ENCODE results near the gene SP4.
"Not testable (repeated sequence)": the region's sequence is repeated elsewhere in the genome, so short reads cannot be mapped to it uniquely, and the experiment has no call there.

The SP4 gene

GRCh38 chr7:21495731-21496130 is 67.8 kb downstream of the SP4 start:
- no peaks in the 10 kb centered on the region for H3K4me1 ChIP-seq (ENCODE audit: insufficient read depth, low read length)
- H3K9me3 ChIP-seq (ENCODE audit: insufficient read depth, low read depth, low read length) = peaks cover 32% of the 10 kb centered on the region
- H3K36me3 ChIP-seq (ENCODE audit: insufficient read depth, low read depth, low read length) = peaks cover 52% of the 10 kb centered on the region
- no peak overlapping the region for H3K4me3 ChIP-seq (ENCODE audit: low read length)
- no peak overlapping the region for H3K9ac ChIP-seq (ENCODE audit: low read depth, low read length)
- H3K27ac ChIP-seq (ENCODE audit: low read length) = no peak overlapping the region
- no peaks in the 10 kb centered on the region for H3K27me3 ChIP-seq (ENCODE audit: insufficient read depth, low read length)

- Histone ChIP-seq H3K36me3 (ENCODE audit: insufficient read depth, low read depth, low read length) (peaks cover 42% of the 10 kb centered on the region; the same call in 1 of the 2 replicates), H3K4me1 (ENCODE audit: insufficient read depth, low read length) (no peaks in the 10 kb centered on the region), H3K9me3 (ENCODE audit: insufficient read depth, low read depth, low read length) (peaks cover 25% of the 10 kb centered on the region), H3K27me3 (ENCODE audit: insufficient read depth, low read length) (no peaks in the 10 kb centered on the region), H3K27ac (ENCODE audit: low read length) (no peak overlapping the region), H3K4me3 (ENCODE audit: low read length) (no peak overlapping the region), H3K9ac (ENCODE audit: low read depth, low read length) (no peak overlapping the region)
Observed at GRCh38 chr7:21497072-21497471, 69.2 kb downstream of the SP4 start.

GRCh38 chr7:21500117-21500832 is 72.4 kb downstream of the SP4 start:
- Histone ChIP-seq H3K4me3 (ENCODE audit: low read length) (no peak overlapping the region), H3K4me1 (ENCODE audit: insufficient read depth, low read length) (no peaks in the 10 kb centered on the region)

GRCh38 chr7:21504021-21504420 is 76.1 kb downstream of the SP4 start:
- Histone ChIP-seq H3K4me1 (ENCODE audit: insufficient read depth, low read length) (no peaks in the 10 kb centered on the region), H3K27ac (ENCODE audit: low read length) (no peak overlapping the region), H3K9ac (ENCODE audit: low read depth, low read length) (no peak overlapping the region), H3K36me3 (ENCODE audit: insufficient read depth, low read depth, low read length) (peaks cover 11% of the 10 kb centered on the region; the same call in 1 of the 2 replicates), H3K27me3 (ENCODE audit: insufficient read depth, low read length) (no peaks in the 10 kb centered on the region), H3K4me3 (ENCODE audit: low read length) (no peak overlapping the region), H3K9me3 (ENCODE audit: insufficient read depth, low read depth, low read length) (peaks cover 3% of the 10 kb centered on the region; the same call in 1 of the 2 replicates)

More at GRCh38 chr7:21500117-21500832, 72.4 kb downstream of the SP4 start:
- peaks cover 19% of the 10 kb centered on the region; the same call in 1 of the 2 replicates for H3K36me3 ChIP-seq (ENCODE audit: insufficient read depth, low read depth, low read length)
- H3K9ac ChIP-seq (ENCODE audit: low read depth, low read length) = no peak overlapping the region
- no peak overlapping the region for H3K27ac ChIP-seq (ENCODE audit: low read length)
- peaks cover 10% of the 10 kb centered on the region; the same call in 1 of the 2 replicates for H3K9me3 ChIP-seq (ENCODE audit: insufficient read depth, low read depth, low read length)
- no peaks in the 10 kb centered on the region for H3K27me3 ChIP-seq (ENCODE audit: insufficient read depth, low read length)

- Histone ChIP-seq H3K9me3 (ENCODE audit: insufficient read depth, low read depth, low read length) (peaks cover 3% of the 10 kb centered on the region; the same call in 1 of the 2 replicates), H3K9ac (ENCODE audit: low read depth, low read length) (no peak overlapping the region), H3K4me1 (ENCODE audit: insufficient read depth, low read length) (no peaks in the 10 kb centered on the region), H3K27me3 (ENCODE audit: insufficient read depth, low read length) (no peaks in the 10 kb centered on the region), H3K36me3 (ENCODE audit: insufficient read depth, low read depth, low read length) (peaks cover 28% of the 10 kb centered on the region), H3K4me3 (ENCODE audit: low read length) (no peak overlapping the region), H3K27ac (ENCODE audit: low read length) (no peak overlapping the region)
Observed at GRCh38 chr7:21507627-21508343, 79.9 kb downstream of the SP4 start.

GRCh38 chr7:21508538-21508937 is 80.7 kb downstream of the SP4 start:
- Histone ChIP-seq H3K36me3 (ENCODE audit: insufficient read depth, low read depth, low read length) (peaks cover 30% of the 10 kb centered on the region), H3K27ac (ENCODE audit: low read length) (no peak overlapping the region), H3K9me3 (ENCODE audit: insufficient read depth, low read depth, low read length) (peaks cover 3% of the 10 kb centered on the region; the same call in 1 of the 2 replicates), H3K27me3 (ENCODE audit: insufficient read depth, low read length) (no peaks in the 10 kb centered on the region), H3K9ac (ENCODE audit: low read depth, low read length) (no peak overlapping the region), H3K4me3 (ENCODE audit: low read length) (no peak overlapping the region), H3K4me1 (ENCODE audit: insufficient read depth, low read length) (no peaks in the 10 kb centered on the region)

GRCh38 chr7:21514062-21514461 is 86.2 kb downstream of the SP4 start:
- H3K36me3 ChIP-seq (ENCODE audit: insufficient read depth, low read depth, low read length) = peaks cover 31% of the 10 kb centered on the region
- no peak overlapping the region for H3K27ac ChIP-seq (ENCODE audit: low read length)
- H3K27me3 ChIP-seq (ENCODE audit: insufficient read depth, low read length) = no peaks in the 10 kb centered on the region
- H3K4me3 ChIP-seq (ENCODE audit: low read length) = no peak overlapping the region
- no peak overlapping the region for H3K9ac ChIP-seq (ENCODE audit: low read depth, low read length)
- no peaks in the 10 kb centered on the region for H3K4me1 ChIP-seq (ENCODE audit: insufficient read depth, low read length)
- no peaks in the 10 kb centered on the region for H3K9me3 ChIP-seq (ENCODE audit: insufficient read depth, low read depth, low read length)

- Histone ChIP-seq H3K9me3 (ENCODE audit: insufficient read depth, low read depth, low read length) (peaks cover 22% of the 10 kb centered on the region), H3K27ac (ENCODE audit: low read length) (no peak overlapping the region), H3K4me1 (ENCODE audit: insufficient read depth, low read length) (no peaks in the 10 kb centered on the region), H3K36me3 (ENCODE audit: insufficient read depth, low read depth, low read length) (no peaks in the 10 kb centered on the region), H3K9ac (ENCODE audit: low read depth, low read length) (no peak overlapping the region), H3K4me3 (ENCODE audit: low read length) (no peak overlapping the region), H3K27me3 (ENCODE audit: insufficient read depth, low read length) (no peaks in the 10 kb centered on the region)
Observed at GRCh38 chr7:21524680-21525079, 96.8 kb downstream of the SP4 start.

- H3K4me1 ChIP-seq (ENCODE audit: insufficient read depth, low read length) = no peaks in the 10 kb centered on the region
- no peaks in the 10 kb centered on the region for H3K36me3 ChIP-seq (ENCODE audit: insufficient read depth, low read depth, low read length)
- no peak overlapping the region for H3K4me3 ChIP-seq (ENCODE audit: low read length)
- H3K9ac ChIP-seq (ENCODE audit: low read depth, low read length) = no peak overlapping the region
- H3K27me3 ChIP-seq (ENCODE audit: insufficient read depth, low read length) = no peaks in the 10 kb centered on the region
- no peak overlapping the region for H3K27ac ChIP-seq (ENCODE audit: low read length)
- peaks cover 22% of the 10 kb centered on the region for H3K9me3 ChIP-seq (ENCODE audit: insufficient read depth, low read depth, low read length)
Observed at GRCh38 chr7:21526007-21526406, 98.1 kb downstream of the SP4 start.

GRCh38 chr7:21526448-21526847 is 98.6 kb downstream of the SP4 start:
- H3K4me3 ChIP-seq (ENCODE audit: low read length) = no peak overlapping the region
- no peaks in the 10 kb centered on the region for H3K4me1 ChIP-seq (ENCODE audit: insufficient read depth, low read length)
- H3K27me3 ChIP-seq (ENCODE audit: insufficient read depth, low read length) = no peaks in the 10 kb centered on the region
- H3K27ac ChIP-seq (ENCODE audit: low read length) = no peak overlapping the region
- peaks cover 22% of the 10 kb centered on the region for H3K9me3 ChIP-seq (ENCODE audit: insufficient read depth, low read depth, low read length)
- H3K36me3 ChIP-seq (ENCODE audit: insufficient read depth, low read depth, low read length) = no peaks in the 10 kb centered on the region
- no peak overlapping the region for H3K9ac ChIP-seq (ENCODE audit: low read depth, low read length)

GRCh38 chr7:21532485-21532884 is 104.6 kb downstream of the SP4 start:
- H3K4me1 ChIP-seq (ENCODE audit: insufficient read depth, low read length); H3K9ac ChIP-seq (ENCODE audit: low read depth, low read length); H3K4me3 ChIP-seq (ENCODE audit: low read length); H3K27me3 ChIP-seq (ENCODE audit: insufficient read depth, low read length); H3K9me3 ChIP-seq (ENCODE audit: insufficient read depth, low read depth, low read length); H3K36me3 ChIP-seq (ENCODE audit: insufficient read depth, low read depth, low read length); H3K27ac ChIP-seq (ENCODE audit: low read length): not testable (repeated sequence)

GRCh38 chr7:21533646-21534045 is 105.8 kb downstream of the SP4 start:
- not testable (repeated sequence) for H3K9ac ChIP-seq (ENCODE audit: low read depth, low read length); H3K27ac ChIP-seq (ENCODE audit: low read length); H3K36me3 ChIP-seq (ENCODE audit: insufficient read depth, low read depth, low read length)

More at GRCh38 chr7:21533646-21534045, 105.8 kb downstream of the SP4 start:
- not testable (repeated sequence) for H3K4me1 ChIP-seq (ENCODE audit: insufficient read depth, low read length); H3K9me3 ChIP-seq (ENCODE audit: insufficient read depth, low read depth, low read length); H3K4me3 ChIP-seq (ENCODE audit: low read length); H3K27me3 ChIP-seq (ENCODE audit: insufficient read depth, low read length)
